NCI-H69 (cell line): ENCODE results near the gene CACNB2.

ENCODE experiments used
- DNase-seq: peaks from one replicate; lab custom pipeline; 2025; lab: John Stamatoyannopoulos, UW

Gene CACNB2

DNA sequence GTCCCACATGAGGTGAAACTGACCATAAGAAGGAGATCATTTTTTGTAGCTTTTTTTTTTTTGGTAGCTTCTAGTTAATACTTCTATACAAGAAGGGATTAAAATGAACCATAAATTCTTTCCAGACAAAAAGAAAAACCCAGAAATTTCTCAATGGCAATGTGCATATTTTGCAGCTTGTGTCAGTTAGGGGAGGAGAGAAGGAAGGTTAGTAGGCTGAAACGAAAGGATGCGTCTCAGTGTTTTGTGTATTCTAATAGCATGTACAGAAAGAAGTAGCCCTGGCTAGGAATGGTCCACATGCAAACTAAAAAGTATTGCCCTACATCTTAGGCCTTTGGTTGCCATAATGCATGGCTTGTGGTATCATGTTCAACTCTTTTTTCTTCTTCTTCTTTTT is 90.6 kb downstream of the CACNB2 start:
- DNase-seq = no peak

DNA sequence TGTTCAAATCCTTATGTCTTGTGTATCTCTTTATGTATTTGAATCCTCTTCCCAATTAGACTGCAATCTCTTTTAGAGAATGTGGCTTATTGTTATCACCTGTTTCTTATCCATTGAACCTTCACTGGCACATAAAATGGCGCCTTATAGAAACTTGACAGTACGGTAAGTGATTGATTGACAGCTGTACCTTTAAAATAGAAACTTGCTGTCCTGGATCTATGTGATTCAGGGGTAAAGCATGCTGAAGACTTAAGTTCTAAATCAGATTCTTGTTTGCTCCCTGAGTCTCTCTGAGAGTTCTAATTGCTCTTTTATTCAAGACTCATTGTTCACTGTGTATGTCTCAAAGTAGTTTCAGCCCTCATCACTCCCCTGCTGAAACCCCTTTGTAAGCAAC is 91.3 kb downstream of the CACNB2 start:
- DNase-seq = no peak

DNA sequence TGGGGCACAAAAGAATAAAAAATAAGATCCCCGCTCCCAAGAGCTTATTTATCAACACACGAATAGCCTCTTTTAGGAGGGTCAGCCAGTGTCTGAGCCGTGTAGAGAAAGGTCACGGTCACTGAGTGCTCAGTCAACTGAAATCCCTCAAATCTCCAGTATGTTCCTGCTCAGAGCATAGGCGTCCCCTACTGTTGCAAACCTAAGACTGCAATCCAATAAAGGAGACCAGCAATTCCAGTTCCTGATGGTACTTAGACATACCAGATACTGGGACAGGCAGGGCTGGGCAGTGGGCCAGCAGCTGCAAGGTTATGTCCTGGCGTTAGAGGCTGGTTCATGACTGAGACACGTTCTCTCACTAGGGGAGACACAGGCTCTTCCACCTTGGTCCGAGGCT is 93.6 kb downstream of the CACNB2 start:
- no peak for DNase-seq

DNA sequence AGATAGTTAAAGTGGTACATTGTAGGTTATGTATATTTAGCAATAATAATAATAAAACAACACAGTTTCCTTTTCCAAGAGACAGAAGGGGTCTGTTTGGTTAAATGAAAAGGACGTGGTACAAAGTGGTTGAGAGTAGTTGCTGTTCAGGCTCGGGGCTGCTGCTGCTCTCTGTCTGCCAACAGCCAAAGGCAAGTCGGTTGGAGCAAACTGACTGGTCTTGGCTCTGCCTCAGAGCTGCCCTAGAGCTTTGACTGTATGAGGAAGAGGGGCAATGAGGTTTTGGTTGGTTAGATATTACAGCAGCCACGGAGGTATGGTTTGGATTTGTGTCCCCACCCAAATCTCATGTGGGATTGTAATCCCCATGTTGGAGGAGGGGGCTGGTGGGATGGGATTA is 95.3 kb downstream of the CACNB2 start:
- DNase-seq = no peak

DNA sequence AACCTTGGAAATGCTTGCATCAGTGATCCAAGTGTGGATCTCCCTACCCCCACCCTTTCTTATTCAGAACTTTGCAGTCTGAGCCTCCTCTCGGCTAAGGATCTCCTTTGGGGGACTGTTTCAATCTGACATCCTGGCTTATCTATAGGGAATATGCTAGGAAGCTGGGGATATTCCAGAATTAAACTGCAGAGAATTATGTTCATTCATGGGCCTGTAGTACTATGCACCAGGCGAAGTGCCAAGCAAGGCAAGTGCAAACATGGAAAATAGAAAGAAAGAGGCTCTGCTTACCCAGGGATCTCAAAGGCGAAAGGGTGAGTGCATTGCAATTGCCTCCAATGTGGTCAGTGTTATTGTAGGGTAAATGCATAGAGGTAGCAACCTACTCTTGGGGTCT is 96.5 kb downstream of the CACNB2 start:
- no peak for DNase-seq

DNA sequence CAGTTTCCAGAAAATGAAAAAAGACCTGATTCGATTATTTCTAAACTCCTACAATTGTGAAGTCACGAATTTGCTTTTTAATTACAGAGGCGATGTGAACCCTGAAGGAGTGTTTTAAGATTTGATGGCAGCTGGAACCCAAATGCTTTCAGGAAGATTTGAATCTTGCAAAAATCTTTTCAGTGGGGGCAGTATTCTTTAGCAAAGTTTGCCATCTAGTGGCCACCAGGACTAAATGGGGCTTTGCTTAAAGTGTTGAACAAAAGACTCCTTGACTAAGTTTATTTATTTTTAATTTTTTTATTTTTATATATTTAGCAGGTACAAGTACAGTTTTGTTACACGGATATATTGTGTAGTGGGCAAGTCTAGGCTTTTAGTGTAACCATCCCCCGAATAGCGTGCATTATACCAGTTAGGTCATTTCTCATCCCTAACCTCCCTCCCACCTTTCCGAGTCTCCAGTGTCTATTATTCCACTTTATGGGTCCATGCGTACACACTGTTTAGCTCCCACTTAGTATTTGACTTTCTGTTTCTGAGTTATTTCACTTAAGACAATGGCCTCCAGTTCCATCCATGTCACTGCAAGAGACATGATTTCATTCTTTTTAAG is 98.8 kb downstream of the CACNB2 start:
- peak; percentile 1 for DNase-seq

DNA sequence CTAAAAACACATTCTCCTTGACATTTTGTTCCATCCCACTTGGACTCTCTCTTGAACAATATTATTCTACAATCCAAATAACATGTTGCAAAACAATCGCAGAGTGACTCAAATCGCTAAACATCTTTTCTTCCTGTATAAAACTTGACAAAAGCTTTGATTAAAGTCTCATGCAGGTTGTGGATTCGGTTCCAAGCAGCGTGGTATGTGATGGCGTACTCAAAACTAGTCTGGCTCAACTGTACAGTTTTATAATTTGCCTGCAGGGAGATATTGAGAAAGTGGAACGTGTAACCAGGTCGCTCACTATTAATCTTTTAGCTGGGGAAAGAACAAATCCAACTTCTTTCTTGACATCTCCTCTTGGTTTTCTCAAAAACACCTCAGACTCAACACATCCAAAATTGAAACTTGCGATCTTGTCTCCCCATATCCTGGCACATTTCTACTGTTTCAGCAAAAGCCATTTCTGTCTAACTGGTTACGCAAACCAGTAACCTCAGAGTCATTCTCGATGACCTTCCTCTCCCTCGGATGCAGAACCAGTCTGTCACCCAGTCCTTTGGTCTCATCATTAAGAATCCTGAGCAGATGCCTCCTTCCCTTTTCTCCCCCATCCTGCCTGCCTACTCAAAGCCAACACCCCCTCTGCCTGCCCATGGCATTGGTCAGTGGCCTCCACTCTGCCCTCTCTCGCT is 100.1 kb downstream of the CACNB2 start:
- no peak for DNase-seq

DNA sequence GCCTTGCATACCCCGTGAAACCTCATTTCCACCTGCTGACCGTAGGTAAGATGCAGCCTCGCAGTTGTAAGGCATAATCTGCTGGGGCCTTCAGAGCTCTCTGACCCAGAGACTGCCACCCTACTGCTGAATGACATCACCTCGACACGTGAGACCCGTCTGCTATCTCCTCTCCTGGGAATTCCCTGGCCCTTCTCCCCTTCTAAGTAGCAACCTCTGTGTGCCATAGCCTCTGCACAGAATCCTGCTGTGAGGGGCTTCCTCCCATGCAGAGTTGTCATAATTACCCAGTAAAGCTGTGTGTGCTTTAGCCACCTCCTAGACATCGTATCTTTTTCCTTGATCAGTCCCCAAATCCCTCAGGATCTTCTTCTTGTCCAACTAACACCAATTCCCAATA is 106.7 kb downstream of the CACNB2 start:
- DNase-seq = no peak

DNA sequence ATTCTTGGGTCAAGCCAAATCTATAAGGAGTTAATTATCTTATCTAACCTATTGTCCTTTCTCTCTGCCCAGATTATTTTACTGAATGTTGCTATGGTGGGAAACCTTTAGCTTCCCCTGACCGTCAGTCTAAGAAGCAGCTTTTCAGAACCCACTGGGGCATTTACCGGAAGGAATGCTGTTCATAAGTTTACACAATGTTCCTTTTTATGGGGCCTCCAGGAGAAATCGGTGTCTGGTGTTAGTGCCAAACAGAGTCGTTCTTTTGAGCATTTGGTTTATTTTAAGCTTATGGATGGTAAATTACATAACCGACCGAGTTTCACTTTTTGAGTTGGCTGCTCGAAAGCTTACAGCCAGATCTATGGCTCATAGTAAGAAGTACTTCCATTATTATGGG is 111.9 kb downstream of the CACNB2 start:
- DNase-seq = no peak

DNA sequence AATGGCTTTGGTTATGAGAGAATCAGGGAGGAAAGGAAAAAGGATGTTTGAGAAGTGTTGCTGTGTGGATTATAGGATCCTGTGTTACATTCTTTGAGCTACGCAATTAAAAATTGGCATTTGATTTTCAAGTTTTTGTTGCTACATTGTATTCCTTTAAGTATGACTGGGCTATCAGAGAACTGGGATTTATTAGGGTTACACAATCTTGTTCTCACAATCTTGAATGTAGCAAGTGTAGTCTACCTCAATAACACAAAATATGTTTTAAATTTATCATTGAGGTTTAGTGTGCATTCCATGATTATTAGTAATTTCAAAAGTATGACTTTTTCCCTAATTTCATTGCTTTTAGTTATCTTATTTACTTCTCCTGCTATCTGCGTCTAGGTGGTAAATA is 113.9 kb downstream of the CACNB2 start:
- no peak for DNase-seq

DNA sequence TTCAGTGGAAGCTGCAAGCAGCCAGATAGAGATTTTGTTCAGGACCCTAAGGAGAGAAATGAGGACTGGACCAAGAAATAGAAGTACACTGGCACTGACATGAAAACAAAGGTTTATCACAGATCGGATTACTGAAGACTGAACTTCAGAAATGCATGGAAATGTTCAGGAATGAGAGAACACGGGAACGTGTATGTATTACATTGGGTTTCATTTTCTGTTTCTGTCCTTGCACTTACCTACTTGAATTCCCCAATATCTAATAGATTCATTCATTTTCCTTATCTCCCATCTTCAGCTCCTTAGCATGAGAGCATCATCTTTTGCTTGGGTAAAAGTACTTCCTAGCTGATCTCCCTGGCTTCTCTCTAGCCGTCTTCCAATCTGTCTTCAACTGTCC is 114.5 kb downstream of the CACNB2 start:
- no peak for DNase-seq

DNA sequence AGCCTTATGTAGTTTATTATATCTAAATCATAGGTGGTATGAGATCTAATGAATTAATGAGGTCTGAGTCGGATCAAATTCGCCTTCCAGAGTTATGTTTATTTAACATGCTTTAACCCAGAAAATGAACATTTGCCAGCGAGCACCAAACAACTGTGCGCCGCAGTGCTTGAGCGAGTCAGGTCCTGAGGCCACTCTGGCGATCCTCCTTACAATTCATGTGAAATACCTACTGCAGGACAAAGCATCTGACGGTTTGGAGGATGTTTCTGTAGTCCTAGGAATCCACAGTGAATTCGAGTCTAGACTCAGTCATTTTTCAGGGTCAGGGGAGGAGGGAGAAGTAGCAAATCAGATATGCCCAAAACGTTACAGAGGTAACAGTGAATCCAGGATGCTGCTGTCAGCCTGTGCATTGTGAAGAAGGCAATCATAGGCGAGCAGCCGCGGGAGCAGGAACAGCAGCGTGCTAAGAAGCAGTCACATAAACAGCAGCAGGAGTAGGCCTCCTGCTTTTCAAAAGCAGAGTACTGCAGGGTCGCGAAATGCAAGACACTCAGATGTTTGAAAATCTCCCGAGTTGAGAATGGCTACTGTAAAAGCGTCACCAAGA is 120.2 kb downstream of the CACNB2 start:
- no peak for DNase-seq

DNA sequence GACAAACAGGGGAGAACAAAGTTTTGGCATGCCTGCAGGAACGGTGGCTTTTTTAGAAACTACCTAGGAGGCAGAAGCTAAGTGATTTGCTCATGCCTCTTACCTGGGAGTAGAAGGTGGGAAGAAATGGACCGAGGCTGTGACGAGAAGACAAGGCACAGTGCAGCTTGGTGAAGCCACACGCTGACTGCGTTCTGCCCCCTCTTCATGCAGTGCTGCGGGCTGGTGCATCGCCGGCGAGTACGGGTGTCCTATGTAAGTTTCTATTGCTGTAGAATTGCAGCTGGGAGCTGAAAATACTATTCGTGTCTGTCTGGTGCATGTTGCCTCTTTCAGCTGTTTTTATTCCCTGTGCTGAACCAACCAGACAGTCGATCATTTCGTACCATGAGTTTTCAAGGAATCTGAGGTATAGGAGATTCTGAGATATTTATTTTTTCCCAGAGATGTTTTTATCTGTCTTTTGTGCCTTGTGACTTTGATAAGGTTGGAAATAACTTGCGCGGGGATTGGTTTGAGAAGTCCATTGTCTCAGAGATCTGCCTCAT is 120.9 kb downstream of the CACNB2 start:
- no peak for DNase-seq

DNA sequence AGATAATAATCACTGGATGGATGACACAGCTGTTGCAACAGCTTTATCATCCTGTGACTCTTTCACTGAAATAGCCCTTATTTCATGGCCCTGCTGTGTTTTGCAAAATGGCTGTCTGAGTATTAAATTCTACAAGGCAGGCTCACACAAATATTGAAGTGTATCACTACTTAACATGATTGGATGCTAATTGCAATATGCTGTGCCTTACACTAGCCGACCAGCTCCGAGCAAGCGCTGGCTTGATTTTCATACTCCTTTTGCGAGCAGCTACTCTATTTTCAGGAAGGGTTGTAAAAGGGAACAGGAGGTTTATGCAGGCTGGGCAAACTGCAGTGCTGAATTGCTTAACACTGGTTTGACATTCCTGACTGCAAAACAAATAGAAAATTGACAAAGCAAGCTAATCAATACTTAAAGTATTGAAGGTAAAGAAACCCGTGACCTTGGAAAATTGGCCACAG is 121.6 kb downstream of the CACNB2 start:
- no peak for DNase-seq

DNA sequence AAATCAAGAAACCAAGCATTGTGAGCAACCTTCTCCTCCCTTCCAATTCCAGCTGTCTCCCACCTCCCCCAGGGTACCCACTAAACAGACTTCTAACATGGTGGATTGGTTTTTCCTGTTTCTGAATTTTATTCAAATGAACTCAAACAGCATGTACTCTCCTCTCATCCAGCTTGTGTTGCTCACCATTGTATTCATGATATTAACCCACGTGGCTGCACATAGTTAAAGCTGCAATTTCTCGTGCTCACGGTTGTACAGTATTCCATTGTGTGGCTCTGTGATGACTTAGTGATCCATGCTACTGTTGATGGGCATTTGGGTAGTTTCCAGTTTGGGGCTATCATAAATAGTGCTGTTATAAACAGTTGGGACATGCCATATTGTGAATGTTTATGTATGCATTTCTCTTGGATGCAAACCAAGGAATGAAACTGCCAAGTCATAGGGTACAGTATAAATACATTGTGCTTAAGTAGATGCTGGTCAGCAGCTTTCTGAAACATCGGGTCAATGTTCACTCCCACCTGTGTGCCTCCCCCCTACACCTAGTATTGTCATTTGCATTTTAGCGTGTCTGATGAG is 124.3 kb downstream of the CACNB2 start:
- no peak for DNase-seq

DNA sequence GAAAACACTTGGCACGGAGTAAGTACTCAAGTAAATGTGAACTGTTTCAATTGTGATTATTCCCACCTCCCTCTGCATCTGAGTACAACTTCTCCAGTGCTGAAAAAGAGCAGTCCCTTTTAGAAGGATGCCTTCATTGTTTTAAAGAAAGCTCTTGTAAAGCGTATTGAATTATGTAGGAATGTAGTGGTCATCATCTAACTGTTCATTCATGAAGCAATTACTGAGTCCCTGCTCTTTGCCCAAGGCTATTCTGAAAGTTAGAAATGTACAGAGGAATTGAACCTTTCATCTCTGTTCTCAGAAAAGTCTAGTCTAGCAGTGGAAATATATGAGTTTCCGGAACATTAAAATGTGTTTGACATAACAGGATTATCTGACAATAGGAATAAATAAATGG is 127.8 kb downstream of the CACNB2 start:
- no peak for DNase-seq

DNA sequence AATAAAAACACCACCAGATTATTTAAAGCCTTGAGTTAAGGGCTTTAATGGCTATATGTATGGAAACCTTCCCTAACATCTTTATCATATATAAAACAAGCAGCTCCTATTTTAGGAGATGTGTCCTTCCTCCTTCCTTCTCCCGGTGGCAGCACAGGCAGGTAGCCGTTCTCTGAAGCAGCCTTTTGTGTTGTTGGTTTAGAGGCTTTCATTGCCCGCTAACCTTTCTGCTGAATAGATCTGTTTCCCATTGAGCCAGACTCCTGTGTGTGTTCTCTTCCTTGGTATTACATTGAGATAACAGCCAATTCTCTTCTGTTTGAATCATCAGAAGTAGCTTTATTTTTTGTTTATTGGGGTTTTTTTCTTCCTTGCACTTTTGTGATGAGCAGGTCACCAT is 131.3 kb downstream of the CACNB2 start:
- no peak for DNase-seq

DNA sequence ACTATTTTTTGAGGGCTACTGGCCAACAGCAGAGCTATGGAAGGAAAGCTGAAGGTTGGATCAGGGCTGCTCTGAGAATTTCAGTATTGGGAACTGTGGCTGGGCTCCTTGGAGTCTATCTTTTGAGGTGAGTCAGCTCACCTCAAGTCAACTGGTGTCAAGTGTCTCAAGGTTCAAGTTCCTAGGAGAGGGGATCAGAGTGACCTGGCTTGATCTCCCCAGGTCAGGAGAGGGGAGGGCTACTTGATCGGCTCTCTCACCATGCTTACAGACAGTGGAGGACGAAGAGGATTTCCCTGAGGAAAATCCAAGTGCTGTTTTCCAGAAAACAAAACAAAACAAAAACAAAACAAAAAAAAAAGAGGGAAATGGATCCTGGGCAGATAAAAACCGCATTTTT is 132.8 kb downstream of the CACNB2 start:
- DNase-seq = no peak

DNA sequence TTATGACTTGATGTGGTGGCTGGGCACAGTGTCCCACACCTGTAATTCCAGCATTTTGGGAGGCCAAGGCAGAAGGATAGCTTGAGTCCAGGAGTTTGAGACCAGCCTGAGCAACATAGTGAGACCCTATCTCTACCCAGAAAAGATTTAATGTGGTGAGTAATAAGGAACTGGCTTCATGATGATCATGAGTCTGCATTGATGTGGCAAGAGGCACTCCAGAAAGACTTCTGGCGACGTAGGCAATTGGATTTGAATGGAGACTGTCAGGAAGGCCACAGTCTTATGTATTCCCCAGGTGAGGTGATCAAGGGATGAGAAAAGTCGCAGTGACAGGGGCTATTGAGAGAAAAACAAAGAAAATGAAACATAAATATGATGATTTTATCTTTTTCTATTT is 138.0 kb downstream of the CACNB2 start:
- DNase-seq = no peak

DNA sequence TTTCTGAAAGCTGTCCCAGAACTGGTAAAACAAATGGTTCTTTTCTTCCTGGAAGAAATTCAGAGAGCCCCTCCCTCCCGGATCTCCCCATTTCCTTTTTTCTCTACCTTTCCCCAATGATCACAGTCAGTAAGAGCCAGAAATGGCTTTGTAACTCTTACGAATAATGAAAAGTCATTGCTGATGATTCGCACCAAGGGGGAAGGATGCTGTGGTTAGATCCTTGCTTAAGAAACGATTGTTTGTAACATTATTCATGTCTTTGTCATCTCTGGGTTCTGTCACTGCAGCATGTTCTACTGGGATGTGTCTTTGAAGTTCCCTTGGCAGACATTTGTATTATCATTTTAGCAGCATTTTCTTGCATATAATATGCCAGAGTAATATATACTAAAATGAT is 138.9 kb downstream of the CACNB2 start:
- DNase-seq = no peak

DNA sequence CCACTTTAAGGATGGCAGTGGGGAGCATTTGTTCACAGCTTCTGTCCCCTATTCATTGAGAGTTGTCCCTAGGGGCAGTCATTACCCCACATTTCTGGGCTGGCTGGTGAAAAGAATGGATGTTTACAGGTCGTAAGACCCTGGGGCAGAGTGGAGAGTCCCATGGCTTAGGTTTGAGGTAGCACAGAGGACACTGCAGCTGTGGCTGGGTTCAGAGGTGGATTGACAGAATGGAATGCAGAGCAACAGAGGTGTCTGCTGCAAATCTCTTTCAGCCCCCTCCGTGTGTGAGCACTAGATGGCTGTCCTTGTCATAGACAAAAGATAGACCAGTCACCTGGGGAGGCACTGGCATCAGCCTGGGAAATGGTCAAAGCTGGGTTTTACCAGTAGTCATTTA is 141.9 kb downstream of the CACNB2 start:
- no peak for DNase-seq

DNA sequence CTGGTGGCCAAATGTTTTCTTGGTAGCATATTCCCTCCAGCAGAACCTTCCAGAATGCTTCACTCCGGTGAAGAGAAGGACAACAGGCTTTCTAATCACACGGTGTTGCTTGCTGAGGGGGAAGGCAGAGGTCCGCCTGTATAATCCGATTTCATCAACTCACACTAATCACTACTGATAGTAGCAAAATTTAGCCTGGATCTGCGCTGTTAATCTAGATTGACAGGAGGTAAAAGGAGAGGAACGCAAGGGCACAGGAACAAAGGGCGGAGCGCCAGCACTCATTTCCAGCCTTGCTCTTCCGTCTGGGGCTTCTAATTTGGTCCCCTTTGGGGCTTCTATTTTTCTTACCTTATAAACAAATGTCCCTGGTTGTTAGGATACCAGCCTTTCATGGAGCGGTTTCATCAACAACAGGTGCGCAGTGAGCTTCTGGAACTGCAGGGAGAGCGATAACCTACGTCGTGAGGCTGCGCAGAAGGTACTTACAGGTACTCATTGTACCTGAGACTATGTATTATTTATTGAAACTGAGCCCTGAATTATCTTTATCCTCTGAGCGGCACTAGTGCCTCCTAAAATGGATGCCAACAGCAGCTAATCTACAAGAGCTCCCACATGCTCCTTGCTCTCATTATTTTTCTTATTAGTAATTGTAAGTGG is 150.6 kb downstream of the CACNB2 start:
- peak; percentile 15 for DNase-seq
